ENCODE results near the gene TOMM22.

GRCh38 chr22:38724926-38725571 is 43.3 kb downstream of the TOMM22 start:
- TF ChIP-seq, protein P1, sequence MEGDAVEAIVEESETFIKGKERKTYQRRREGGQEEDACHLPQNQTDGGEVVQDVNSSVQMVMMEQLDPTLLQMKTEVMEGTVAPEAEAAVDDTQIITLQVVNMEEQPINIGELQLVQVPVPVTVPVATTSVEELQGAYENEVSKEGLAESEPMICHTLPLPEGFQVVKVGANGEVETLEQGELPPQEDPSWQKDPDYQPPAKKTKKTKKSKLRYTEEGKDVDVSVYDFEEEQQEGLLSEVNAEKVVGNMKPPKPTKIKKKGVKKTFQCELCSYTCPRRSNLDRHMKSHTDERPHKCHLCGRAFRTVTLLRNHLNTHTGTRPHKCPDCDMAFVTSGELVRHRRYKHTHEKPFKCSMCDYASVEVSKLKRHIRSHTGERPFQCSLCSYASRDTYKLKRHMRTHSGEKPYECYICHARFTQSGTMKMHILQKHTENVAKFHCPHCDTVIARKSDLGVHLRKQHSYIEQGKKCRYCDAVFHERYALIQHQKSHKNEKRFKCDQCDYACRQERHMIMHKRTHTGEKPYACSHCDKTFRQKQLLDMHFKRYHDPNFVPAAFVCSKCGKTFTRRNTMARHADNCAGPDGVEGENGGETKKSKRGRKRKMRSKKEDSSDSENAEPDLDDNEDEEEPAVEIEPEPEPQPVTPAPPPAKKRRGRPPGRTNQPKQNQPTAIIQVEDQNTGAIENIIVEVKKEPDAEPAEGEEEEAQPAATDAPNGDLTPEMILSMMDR (IDR thresholded peaks at IDR 0.05 in 8 of 11, conservative IDR thresholded peaks at IDR 0.05 in 3 of 11), result peak in 7 of 11 experiments; percentile 24 to 65 (median 42)
- TF ChIP-seq POLR2A (IDR thresholded peaks at IDR 0.05) (no peak), POLR2AphosphoS5 (IDR thresholded peaks at IDR 0.05) (no peak)
